ENCODE measurements around the gene THNSL1. TPM values are rescaled to one million over a fixed set of nuclear protein-coding genes. Genes with fewer than 3 reads are reported as not detected.
A peak's percentile ranks its signal among the peaks of the same experiment; 100 is the strongest.

Gene THNSL1
- total and polyA plus RNA-seq, 2 of the 13 experiments (the other 11 are each of a cell fraction or from before 2014, with no cell fraction given): 1.3 to 3.8 TPM

- TF ChIP-seq, protein P1, sequence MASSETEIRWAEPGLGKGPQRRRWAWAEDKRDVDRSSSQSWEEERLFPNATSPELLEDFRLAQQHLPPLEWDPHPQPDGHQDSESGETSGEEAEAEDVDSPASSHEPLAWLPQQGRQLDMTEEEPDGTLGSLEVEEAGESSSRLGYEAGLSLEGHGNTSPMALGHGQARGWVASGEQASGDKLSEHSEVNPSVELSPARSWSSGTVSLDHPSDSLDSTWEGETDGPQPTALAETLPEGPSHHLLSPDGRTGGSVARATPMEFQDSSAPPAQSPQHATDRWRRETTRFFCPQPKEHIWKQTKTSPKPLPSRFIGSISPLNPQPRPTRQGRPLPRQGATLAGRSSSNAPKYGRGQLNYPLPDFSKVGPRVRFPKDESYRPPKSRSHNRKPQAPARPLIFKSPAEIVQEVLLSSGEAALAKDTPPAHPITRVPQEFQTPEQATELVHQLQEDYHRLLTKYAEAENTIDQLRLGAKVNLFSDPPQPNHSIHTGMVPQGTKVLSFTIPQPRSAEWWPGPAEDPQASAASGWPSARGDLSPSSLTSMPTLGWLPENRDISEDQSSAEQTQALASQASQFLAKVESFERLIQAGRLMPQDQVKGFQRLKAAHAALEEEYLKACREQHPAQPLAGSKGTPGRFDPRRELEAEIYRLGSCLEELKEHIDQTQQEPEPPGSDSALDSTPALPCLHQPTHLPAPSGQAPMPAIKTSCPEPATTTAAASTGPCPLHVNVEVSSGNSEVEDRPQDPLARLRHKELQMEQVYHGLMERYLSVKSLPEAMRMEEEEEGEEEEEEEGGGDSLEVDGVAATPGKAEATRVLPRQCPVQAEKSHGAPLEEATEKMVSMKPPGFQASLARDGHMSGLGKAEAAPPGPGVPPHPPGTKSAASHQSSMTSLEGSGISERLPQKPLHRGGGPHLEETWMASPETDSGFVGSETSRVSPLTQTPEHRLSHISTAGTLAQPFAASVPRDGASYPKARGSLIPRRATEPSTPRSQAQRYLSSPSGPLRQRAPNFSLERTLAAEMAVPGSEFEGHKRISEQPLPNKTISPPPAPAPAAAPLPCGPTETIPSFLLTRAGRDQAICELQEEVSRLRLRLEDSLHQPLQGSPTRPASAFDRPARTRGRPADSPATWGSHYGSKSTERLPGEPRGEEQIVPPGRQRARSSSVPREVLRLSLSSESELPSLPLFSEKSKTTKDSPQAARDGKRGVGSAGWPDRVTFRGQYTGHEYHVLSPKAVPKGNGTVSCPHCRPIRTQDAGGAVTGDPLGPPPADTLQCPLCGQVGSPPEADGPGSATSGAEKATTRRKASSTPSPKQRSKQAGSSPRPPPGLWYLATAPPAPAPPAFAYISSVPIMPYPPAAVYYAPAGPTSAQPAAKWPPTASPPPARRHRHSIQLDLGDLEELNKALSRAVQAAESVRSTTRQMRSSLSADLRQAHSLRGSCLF (CRISPR knock-in tag; IDR thresholded peaks at IDR 0.05; ENCODE audit: borderline replicate concordance): no peak
- TF ChIP-seq SALL1 (CRISPR knock-in tag; IDR thresholded peaks at IDR 0.05): no peak
- TF ChIP-seq ZNF543 (CRISPR knock-in tag; IDR thresholded peaks at IDR 0.05): no peak
- peak in 1 of 2 experiments; percentile 57; a peak in 2 of 4 replicates for TF ChIP-seq EP300 (IDR thresholded peaks at IDR 0.05; ENCODE audit: low read depth in 2 of 2, low read length in 2 of 2)
- TF ChIP-seq EP300 (CRISPR knock-in tag; IDR thresholded peaks at IDR 0.05; ENCODE audit: borderline replicate concordance): no peak
- TF ChIP-seq ZFP37 (CRISPR knock-in tag; IDR thresholded peaks at IDR 0.05; ENCODE audit: borderline replicate concordance): no peak
- no peak for TF ChIP-seq SALL2 (CRISPR knock-in tag; IDR thresholded peaks at IDR 0.05)
- TF ChIP-seq ZNF782 (CRISPR knock-in tag; IDR thresholded peaks at IDR 0.05; ENCODE audit: borderline replicate concordance): no peak
- TF ChIP-seq, protein P2, sequence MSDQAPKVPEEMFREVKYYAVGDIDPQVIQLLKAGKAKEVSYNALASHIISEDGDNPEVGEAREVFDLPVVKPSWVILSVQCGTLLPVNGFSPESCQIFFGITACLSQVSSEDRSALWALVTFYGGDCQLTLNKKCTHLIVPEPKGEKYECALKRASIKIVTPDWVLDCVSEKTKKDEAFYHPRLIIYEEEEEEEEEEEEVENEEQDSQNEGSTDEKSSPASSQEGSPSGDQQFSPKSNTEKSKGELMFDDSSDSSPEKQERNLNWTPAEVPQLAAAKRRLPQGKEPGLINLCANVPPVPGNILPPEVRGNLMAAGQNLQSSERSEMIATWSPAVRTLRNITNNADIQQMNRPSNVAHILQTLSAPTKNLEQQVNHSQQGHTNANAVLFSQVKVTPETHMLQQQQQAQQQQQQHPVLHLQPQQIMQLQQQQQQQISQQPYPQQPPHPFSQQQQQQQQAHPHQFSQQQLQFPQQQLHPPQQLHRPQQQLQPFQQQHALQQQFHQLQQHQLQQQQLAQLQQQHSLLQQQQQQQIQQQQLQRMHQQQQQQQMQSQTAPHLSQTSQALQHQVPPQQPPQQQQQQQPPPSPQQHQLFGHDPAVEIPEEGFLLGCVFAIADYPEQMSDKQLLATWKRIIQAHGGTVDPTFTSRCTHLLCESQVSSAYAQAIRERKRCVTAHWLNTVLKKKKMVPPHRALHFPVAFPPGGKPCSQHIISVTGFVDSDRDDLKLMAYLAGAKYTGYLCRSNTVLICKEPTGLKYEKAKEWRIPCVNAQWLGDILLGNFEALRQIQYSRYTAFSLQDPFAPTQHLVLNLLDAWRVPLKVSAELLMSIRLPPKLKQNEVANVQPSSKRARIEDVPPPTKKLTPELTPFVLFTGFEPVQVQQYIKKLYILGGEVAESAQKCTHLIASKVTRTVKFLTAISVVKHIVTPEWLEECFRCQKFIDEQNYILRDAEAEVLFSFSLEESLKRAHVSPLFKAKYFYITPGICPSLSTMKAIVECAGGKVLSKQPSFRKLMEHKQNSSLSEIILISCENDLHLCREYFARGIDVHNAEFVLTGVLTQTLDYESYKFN (CRISPR knock-in tag; conservative IDR thresholded peaks at IDR 0.05): no peak
- TF ChIP-seq FOSL2 (CRISPR knock-in tag; IDR thresholded peaks at IDR 0.05): peak; percentile 97
- no peak for TF ChIP-seq RFX3 (CRISPR knock-in tag; IDR thresholded peaks at IDR 0.05)
- no peak for TF ChIP-seq ZSCAN30 (CRISPR knock-in tag; IDR thresholded peaks at IDR 0.05)
- no peak for TF ChIP-seq IRF2 (CRISPR knock-in tag; IDR thresholded peaks at IDR 0.05)
- TF ChIP-seq RAD21 (CRISPR knock-in tag; IDR thresholded peaks at IDR 0.05): no peak
- no peak for TF ChIP-seq ZZZ3 (CRISPR knock-in tag; IDR thresholded peaks at IDR 0.05; ENCODE audit: borderline replicate concordance)
- TF ChIP-seq ATF1 (CRISPR knock-in tag; IDR thresholded peaks at IDR 0.05): no peak
- TF ChIP-seq, protein P3, sequence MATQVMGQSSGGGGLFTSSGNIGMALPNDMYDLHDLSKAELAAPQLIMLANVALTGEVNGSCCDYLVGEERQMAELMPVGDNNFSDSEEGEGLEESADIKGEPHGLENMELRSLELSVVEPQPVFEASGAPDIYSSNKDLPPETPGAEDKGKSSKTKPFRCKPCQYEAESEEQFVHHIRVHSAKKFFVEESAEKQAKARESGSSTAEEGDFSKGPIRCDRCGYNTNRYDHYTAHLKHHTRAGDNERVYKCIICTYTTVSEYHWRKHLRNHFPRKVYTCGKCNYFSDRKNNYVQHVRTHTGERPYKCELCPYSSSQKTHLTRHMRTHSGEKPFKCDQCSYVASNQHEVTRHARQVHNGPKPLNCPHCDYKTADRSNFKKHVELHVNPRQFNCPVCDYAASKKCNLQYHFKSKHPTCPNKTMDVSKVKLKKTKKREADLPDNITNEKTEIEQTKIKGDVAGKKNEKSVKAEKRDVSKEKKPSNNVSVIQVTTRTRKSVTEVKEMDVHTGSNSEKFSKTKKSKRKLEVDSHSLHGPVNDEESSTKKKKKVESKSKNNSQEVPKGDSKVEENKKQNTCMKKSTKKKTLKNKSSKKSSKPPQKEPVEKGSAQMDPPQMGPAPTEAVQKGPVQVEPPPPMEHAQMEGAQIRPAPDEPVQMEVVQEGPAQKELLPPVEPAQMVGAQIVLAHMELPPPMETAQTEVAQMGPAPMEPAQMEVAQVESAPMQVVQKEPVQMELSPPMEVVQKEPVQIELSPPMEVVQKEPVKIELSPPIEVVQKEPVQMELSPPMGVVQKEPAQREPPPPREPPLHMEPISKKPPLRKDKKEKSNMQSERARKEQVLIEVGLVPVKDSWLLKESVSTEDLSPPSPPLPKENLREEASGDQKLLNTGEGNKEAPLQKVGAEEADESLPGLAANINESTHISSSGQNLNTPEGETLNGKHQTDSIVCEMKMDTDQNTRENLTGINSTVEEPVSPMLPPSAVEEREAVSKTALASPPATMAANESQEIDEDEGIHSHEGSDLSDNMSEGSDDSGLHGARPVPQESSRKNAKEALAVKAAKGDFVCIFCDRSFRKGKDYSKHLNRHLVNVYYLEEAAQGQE (IDR thresholded peaks at IDR 0.05; ENCODE audit: borderline replicate concordance in 1 of 2, low read depth in 1 of 2, low read length in 2 of 2): no peak
- TF ChIP-seq ELF1 (CRISPR knock-in tag; IDR thresholded peaks at IDR 0.05): no peak
- no peak for TF ChIP-seq ZFP36L1 (CRISPR knock-in tag; IDR thresholded peaks at IDR 0.05)
- TF ChIP-seq SAFB2 (CRISPR knock-in tag; IDR thresholded peaks at IDR 0.05; ENCODE audit: borderline replicate concordance, low read depth): no peak
Measured at GRCh38 chr10:25059990-25060389, 43.6 kb downstream of the THNSL1 start (continued).
